Fibroblast of mammary gland (primary cell): ENCODE data around the gene TEDC2.

Experiments used
- DNase-seq: peaks from one replicate; pipeline ENCODE4 v3.0.0-alpha.2; 2010; ENCODE audit warnings: low read depth
- H3K4me3 ChIP-seq: 2 replicates; pipeline ENCODE4 v1.5.1; 2011; ENCODE audit warnings: low read depth, mild to moderate bottlenecking, low read length, moderate library complexity; ENCODE audit not compliant: control insufficient read depth
- TF ChIP-seq, protein P1 (sequence below): conservative IDR thresholded peaks from 2 replicates; pipeline ENCODE4 v1.5.1; 2011; ENCODE audit warnings: low read depth, low read length, inconsistent platforms; ENCODE audit not compliant: control insufficient read depth, insufficient read depth

Gene TEDC2

DNA sequence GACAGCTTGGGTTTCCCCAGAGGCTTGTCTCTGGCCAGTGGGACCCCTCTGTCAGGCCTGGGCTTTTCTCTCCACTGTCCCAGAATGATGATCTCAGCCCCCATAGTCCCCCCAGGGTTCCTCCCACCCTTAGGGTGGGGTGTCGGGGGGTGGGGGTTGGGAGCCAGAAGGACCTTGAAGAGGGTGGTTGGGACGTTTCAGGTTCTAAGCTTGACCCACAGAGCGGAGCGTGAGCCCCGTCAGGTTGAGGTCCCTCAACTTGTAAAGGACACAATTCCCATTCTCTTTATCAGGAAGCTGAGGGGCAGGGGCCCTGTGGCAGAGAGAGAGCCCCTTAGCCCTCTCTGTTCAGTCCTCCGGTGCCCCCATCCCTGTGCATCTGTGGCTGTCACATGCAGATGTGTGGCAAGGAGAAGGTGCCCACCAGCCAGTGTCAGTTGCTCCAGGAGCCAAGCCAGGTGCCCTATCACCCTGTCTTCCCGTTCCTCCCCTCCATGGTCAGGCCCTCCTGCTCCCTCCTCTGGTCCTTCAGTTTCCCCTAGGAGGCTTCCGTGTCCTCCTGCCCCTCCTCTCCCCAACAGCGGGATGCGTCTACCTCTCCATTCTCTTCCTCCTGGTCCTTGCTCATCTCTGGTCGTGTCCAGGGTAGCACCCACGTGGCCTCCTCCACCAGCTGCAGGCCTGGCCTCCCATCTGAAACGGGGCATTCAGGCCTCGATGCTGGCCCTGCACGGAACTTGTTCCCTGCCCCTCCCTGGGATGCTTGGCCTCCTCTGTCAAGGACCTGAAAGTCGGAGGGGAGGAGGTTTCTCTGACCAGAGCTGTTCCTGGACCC is 9.7 kb downstream of the TEDC2 start:
- TF ChIP-seq, protein P1, sequence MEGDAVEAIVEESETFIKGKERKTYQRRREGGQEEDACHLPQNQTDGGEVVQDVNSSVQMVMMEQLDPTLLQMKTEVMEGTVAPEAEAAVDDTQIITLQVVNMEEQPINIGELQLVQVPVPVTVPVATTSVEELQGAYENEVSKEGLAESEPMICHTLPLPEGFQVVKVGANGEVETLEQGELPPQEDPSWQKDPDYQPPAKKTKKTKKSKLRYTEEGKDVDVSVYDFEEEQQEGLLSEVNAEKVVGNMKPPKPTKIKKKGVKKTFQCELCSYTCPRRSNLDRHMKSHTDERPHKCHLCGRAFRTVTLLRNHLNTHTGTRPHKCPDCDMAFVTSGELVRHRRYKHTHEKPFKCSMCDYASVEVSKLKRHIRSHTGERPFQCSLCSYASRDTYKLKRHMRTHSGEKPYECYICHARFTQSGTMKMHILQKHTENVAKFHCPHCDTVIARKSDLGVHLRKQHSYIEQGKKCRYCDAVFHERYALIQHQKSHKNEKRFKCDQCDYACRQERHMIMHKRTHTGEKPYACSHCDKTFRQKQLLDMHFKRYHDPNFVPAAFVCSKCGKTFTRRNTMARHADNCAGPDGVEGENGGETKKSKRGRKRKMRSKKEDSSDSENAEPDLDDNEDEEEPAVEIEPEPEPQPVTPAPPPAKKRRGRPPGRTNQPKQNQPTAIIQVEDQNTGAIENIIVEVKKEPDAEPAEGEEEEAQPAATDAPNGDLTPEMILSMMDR = no peak
- H3K4me3 ChIP-seq = no peak overlapping the region
- no peak for DNase-seq

DNA sequence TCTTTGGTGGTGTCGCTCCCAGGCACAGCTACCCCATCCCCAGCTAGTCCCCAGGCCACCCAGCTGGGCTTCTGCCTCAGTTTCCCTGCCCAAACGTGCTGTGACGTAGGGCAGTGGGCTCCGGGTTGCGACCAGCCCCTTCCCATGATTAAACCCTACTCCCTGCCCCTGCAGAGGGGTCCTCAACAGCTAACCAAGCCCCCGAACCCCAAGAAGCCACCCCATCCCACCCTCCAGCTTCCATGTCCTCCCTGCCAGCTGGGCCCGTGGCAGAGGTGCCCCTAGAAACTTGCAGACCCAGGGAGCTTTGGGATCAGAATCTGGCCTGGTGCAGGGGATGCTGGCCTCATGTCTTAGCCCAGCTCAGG is 10.3 kb downstream of the TEDC2 start:
- no peak overlapping the region for H3K4me3 ChIP-seq
- DNase-seq = no peak
- TF ChIP-seq, protein P1 = no peak

DNA sequence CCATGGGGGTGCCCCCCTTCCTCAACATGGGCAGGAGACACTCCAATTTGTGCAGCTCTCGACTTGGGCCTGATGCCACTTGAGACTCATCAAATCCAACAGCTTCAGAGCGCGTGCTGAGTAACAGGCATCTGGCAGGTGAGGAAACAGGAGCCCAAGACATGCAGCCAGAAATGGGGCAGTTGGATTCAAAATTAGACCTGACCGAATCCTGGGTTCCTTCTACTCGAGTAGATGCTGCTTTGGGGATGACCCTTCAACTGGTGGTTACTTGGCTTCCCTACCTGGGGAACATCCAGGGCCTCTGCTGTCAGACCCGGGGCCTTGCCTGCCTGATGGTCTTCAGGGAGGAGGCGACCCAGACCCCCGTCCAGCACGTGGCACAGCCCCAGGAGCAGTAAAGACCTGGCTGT is 10.7 kb downstream of the TEDC2 start:
- no peak overlapping the region for H3K4me3 ChIP-seq
- TF ChIP-seq, protein P1 = no peak
- DNase-seq = no peak

DNA sequence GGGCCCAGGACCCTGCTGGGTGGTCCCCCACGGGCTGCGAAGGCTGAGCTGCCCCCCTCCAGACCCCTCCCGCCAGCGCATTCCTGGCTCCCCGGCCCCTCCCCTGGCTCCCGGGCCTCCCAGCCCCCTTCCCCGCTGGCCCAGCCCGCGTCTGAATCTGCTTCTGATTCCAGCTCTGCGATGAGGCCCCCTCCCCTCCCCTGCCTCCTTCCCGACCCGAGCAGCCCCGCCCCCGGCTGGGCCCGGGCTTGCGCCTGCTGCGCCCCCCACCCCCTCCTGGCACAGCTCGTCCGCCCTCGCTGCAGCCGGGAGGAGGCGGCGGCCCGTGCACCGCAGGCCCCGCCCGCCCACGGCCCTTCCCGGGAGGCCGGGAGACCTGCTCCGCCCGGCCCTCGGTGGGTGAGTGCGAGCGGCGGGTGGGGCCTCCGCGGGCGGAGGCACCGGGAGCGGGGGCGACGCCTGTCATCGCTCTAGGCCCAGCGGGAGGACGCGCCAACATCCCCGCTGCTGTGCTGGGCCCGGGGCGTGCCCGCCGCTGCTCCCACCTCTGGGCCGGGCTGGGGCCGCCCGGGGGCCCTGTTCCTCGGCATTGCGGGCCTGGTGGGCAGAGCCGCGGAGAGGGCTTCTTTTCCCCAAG is 11.2 kb downstream of the TEDC2 start, which contains the start of gene NTN3:
Gene NTN3, plus strand, starts transcription at position 282 of the 637 bp plus-strand sequence. CDS start 405 bp downstream, outside the sequence.
- H3K4me3 ChIP-seq = no peak within 1 kb of the TSS
- DNase-seq = no peak
- TF ChIP-seq, protein P1 = no peak

DNA sequence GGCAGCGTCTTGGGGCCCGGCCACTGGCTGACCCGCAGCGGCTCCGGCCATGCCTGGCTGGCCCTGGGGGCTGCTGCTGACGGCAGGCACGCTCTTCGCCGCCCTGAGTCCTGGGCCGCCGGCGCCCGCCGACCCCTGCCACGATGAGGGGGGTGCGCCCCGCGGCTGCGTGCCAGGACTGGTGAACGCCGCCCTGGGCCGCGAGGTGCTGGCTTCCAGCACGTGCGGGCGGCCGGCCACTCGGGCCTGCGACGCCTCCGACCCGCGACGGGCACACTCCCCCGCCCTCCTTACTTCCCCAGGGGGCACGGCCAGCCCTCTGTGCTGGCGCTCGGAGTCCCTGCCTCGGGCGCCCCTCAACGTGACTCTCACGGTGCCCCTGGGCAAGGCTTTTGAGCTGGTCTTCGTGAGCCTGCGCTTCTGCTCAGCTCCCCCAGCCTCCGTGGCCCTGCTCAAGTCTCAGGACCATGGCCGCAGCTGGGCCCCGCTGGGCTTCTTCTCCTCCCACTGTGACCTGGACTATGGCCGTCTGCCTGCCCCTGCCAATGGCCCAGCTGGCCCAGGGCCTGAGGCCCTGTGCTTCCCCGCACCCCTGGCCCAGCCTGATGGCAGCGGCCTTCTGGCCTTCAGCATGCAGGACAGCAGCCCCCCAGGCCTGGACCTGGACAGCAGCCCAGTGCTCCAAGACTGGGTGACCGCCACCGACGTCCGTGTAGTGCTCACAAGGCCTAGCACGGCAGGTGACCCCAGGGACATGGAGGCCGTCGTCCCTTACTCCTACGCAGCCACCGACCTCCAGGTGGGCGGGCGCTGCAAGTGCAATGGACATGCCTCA is 12.0 kb downstream of the TEDC2 start:
- no peak overlapping the region for H3K4me3 ChIP-seq
- no peak for DNase-seq

DNA sequence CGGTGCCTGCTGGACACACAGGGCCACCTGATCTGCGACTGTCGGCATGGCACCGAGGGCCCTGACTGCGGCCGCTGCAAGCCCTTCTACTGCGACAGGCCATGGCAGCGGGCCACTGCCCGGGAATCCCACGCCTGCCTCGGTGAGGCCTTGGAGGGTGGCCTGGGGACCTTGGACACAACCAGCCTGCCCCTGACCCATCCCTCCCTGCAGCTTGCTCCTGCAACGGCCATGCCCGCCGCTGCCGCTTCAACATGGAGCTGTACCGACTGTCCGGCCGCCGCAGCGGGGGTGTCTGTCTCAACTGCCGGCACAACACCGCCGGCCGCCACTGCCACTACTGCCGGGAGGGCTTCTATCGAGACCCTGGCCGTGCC is 12.6 kb downstream of the TEDC2 start:
- DNase-seq = no peak
- no peak overlapping the region for H3K4me3 ChIP-seq
- TF ChIP-seq, protein P1 = no peak

More for the DNA sequence above, 12.0 kb downstream of the TEDC2 start:
- TF ChIP-seq, protein P1 = no peak
